ENCODE results near the gene TRIM71.
"Not testable (repeated sequence)": the region's sequence is repeated elsewhere in the genome, so short reads cannot be mapped to it uniquely, and the experiment has no call there.

The TRIM71 gene

DNA sequence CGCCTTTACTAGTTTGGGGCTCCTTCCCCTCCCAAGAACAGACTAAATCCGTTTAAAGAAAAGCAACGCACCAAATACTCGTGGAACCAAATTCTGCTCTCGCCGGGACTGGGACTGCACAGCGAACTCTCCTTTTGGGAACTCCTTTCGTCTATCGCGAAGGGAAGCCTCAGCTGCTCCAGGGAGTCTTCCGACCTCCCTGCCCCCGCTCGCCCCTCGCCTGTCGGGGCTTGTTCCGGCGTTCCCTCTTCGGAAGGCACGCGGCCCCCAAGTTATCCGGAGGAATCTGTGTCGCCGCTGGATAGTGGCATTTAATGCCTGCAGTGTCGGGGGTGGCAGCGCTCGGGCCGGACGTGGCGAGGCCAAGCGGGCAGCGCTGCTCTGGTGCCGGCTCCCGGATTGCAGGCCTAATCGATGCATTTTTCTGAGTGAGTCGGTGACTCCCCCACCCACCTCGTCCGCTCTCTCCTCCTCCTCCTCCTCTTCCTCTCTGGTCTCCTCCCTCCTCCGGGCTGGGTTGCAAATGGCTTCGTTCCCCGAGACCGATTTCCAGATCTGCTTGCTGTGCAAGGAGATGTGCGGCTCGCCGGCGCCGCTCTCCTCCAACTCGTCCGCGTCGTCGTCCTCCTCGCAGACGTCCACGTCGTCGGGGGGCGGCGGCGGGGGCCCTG is at the start of gene TRIM71:
TRIM71 (plus strand) TSS at position 440 of the 671 bp plus-strand sequence; CDS start at position 524, 84 bp downstream.
- DNase-seq = no peak

DNA sequence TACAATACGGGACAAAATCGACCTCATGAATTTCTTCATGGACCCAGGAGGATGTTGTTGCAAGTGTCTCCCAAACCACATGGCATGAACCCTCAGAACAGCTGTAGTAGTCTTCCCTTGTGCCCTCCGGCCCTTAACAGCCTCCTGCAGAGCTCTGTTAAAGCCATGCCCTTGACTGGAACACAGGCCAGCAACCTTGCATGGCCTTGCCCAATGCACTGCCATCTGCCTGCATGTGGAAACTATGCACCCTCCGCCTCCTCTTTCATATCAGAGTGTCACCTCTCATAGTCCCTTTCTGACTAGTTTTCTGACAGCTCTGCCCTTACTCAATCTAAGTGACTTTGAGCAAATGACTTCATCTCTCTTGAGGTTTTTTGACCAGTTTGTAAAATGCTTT is 39.4 kb upstream of the TRIM71 start:
- DNase-seq = no peak

- no peak for DNase-seq
These were observed 37.6 kb upstream of the TRIM71 start for GRCh38 chr3:32780071-32780734.

DNA sequence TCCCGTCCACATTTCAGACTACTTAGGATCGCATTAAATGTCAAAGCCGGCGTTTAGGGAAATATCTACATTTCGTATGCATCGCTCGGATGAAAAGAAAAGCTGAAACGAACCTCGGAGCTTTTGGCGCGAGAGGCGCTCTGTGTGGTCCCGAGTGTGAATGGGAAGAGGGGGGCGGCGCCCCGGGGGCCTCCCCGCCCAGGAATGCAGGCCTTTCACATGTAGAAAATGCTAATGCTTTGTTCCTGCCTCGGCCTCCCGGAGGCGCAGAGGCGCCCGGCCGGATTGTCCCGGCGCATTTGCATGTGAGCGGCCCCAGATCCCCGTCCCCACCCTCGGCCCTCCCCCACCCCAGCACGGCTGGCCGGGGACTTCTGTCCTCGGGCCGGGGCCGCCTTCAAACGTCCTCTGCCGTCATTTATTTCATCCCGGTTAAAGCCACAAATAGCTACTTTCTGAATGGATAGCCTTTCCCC is 37.0 kb upstream of the TRIM71 start:
- DNase-seq = peak; percentile 2

- DNase-seq = peak; percentile 64
These were observed 36.4 kb upstream of the TRIM71 start for GRCh38 chr3:32781211-32781968.

- DNase-seq = not testable (repeated sequence)
These were observed 35.9 kb upstream of the TRIM71 start for GRCh38 chr3:32781969-32782270.

- DNase-seq = no peak
These were observed 35.4 kb upstream of the TRIM71 start for GRCh38 chr3:32782407-32782806.

DNA sequence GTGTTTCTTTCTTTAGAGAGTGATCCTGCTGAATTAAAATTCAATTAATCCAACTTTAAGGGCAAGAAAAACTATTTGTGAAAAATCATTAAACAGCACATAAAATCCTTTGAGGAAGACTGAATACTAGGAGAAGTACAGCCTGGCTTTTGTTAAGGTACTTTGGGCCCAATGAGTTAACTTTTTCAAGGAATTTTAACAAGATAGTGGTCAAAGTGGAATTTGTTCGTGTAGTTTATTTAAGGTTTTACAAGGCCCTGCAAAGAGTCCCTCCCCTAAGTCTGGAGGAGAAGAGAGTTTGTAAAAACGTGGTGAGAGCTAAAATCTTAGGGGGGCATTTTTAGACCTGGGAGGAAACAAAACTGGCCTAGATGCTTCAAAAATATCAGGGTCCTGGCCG is 26.0 kb upstream of the TRIM71 start:
- DNase-seq = no peak

- DNase-seq = no peak
These were observed 23.1 kb upstream of the TRIM71 start for GRCh38 chr3:32794487-32795308.

DNA sequence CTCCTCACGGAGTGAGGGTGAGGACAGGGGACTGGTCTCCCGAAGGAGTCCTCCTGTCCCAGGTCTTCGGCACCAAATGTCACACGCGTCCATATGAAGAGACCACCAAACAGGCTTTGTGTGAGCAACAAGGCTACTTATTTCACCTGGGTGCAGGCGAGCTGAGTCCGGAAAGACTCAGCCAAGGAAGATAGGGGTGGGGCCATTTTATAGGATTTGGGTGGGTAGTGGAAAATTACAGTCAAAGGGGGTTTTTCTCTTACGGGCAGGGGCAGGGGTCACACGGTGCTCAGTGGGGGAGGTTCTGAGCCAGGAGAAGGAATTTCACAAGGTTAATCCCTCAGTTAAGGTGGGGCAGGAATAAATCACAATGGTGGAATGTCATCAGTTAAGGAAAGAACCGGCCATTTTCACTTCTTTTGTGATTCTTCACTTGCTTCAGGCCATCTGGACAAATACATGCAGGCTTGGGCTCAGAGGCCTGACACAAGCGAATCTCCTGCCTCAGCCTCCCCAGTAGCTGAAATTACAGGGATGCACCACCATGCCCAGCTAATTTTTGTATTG is 21.3 kb upstream of the TRIM71 start:
- DNase-seq = not testable (repeated sequence)

GRCh38 chr3:32797776-32798175 is 20.0 kb upstream of the TRIM71 start:
- no peak for DNase-seq

- DNase-seq = not testable (repeated sequence)
These were observed 16.4 kb upstream of the TRIM71 start for GRCh38 chr3:32801440-32801839.

DNA sequence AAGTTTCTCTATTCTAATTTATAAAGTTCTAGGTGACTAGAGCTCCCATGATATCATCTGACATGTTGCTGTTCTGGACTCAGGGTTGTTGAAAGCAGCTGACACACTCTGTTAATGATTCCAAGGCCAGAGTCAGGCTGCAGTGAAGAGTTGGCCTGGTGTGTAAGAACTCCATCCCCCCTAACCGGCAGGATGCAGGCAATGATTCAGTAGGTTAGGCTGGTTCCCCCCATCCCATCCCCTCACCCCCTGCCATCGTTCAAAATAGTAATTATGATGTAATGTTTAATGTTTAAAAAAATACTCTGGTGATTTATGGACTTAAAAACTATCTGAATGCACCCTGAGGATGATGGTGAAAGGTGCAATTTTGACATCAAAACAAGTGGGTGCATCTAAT is 4.6 kb upstream of the TRIM71 start:
- no peak for DNase-seq

- no peak for DNase-seq
These were observed 3.4 kb upstream of the TRIM71 start for GRCh38 chr3:32814361-32814760.

DNA sequence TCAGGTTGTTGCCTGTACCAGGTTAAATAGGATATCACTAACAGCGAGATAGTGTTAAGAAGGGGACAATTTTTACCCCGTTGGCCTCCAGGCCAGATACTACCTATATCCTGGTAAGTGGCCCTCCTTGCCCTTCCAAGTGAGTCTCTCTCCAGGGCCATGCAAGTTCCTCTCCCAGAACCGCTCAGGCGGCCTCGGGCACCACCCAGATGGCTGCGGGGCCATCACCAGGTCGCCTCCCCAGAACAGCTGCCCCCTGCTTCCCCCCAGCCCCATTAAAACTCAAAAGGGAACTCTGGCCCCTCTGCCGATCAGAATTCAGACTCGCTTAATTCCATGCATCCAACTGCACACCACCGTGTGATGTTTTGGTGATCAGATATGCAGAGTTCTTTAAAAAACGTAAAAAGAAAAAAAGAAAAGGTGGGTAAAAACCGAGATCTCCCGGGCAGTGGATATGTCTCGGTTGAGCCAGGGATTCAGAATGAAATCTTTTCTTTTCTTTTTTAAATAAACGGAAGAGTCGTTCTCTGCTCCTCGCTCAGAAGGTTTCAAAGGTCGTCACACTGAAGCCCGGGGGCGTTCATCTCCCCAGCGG is 1.9 kb upstream of the TRIM71 start:
- DNase-seq = no peak

DNA sequence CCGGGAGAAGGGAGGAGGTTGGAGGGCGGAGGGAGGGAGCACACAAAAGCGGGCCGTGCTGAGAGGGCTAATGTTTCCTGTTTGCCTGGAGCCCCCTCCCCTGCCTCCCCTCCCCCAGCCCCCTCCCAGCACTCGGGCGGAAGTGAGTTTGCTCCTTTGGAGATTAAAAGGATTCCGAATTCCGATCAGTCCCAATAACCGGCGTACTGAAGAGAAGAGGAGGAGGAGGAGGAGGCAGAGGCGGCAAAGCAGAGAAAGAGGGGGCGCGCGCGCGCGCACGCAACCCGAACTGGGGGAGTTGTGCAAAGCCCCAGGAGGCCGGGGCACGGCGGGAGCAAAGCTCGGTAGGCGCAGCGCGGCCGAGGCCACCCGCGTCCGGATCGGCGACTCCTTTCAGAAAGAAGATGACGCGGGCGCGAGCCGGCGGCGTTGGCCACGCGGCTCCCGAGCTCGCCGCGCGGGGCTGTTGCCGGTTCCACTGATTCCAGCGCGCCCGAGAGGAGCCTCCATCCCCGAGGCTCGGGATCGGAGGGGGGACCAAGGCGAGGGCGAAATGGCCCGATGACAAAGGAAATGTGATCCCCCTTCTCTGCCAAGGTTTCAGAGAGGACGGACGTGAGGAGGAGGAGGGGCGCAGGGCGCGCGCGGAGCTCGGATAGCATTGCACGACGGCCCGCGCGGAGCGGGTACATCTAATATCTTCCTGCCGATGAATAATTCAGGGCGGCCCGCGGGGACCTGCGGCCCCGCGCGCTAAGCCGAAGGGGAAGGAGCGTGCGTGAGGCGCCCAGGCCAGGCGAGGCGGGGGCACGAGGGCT is 1.1 kb upstream of the TRIM71 start:
- DNase-seq = no peak

- DNase-seq = no peak
These were observed 590 bp upstream of the TRIM71 start for GRCh38 chr3:32817257-32817557.

GRCh38 chr3:32818229-32818969 is 602 bp downstream of the TRIM71 start:
- DNase-seq = no peak

DNA sequence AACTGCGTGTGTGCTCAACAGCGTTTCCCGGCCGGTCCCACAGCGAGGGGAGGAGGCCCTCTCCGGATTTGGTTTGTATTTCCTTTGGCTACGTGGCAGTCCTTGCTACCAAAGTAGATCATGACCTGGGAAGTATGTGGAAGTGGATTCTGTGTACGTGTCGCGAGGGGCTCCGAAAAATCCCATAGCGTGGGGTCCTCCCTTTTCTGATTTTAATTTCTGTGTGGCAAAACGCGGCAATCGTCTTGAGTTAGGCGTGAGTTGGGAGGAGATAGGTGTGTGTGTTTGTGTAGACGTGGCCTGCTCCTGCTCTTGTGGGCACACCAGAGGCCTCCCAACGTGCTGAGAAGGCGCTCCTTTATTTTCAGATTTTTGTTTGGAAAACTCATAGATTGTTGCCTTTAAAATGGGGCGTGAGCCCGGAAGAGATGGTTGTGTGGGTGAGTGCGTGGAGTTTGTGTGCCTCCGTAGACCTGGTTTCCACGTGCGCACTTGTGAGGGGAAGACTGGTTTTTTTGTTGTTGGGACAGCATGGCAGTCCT is 1.2 kb downstream of the TRIM71 start:
- DNase-seq = no peak

GRCh38 chr3:32819551-32820348 is 2.0 kb downstream of the TRIM71 start:
- DNase-seq = no peak

Data from NCI-H510A (cell line).